AG20443 (cell line): ENCODE data around the gene SULT6B1.
A peak's percentile ranks its signal among the peaks of the same experiment; 100 is the strongest.
"Not testable (repeated sequence)": the region's sequence is repeated elsewhere in the genome, so short reads cannot be mapped to it uniquely, and the experiment has no call there.

Experiments used
- DNase-seq: peaks from one replicate; pipeline ENCODE4 v3.0.0; 2012; ENCODE audit warnings: low spot score, mixed read lengths

Gene SULT6B1, protein sequence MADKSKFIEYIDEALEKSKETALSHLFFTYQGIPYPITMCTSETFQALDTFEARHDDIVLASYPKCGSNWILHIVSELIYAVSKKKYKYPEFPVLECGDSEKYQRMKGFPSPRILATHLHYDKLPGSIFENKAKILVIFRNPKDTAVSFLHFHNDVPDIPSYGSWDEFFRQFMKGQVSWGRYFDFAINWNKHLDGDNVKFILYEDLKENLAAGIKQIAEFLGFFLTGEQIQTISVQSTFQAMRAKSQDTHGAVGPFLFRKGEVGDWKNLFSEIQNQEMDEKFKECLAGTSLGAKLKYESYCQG

DNA sequence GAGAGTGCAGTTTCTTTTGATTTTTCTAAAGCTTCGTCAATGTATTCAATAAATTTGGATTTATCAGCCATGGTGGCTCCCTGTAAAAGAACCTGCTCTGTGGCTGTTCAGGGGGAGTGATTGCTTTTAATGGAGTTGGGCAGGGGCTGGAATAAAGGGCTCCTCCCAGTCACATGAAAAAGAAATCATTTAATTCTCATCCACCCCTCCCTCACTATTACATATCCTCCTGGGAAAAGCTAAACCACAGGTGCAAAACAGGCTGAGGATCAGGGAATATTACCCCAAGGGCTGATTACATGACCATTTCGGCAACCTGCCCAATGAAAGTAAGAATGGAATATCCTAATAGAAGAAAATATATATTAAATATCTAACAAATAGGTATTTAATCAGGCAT is at the start of gene SULT6B1:
SULT6B1 (minus strand) TSS at position 101 of the 400 bp plus-strand sequence; CDS start at position 71, 30 bp downstream.
- DNase-seq: no peak

DNA sequence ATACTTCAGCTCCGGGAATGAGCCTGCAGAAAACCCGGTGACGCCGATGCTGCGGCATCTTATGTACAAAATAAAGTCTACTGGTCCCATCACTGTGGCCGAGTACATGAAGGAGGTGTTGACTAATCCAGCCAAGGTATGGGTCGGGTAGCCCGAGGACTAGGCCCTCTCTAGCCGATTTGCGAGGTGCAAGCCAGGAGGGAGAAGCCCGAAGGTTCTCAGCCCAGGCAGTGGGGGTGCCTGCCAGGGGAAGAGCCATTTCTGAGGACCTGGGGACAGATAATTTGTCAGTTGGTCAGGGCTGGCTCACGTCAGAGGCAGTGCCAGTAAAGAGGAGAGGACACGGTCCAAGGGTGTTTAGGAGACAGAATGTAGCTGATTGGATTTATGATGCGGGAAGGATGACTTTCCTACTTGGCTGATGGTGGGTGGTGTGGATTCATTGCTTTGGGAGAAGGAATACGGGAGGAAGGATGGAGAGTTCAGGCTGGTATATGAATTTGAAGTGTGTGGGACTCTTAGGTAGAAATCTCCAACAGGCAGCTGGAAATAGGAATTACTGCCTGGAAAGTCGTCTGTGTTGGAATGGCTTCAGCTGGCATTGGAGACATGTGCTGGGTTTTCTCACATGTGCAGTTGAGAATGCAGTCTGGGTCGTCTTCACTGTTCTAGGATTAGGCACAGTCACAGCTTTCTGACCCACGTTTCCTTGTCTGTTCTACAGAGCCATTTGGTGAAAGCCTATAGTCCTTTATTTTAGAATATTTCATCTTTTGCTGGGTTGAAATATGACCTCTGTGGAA is 43.9 kb upstream of the SULT6B1 start:
- DNase-seq: peak; percentile 51

DNA sequence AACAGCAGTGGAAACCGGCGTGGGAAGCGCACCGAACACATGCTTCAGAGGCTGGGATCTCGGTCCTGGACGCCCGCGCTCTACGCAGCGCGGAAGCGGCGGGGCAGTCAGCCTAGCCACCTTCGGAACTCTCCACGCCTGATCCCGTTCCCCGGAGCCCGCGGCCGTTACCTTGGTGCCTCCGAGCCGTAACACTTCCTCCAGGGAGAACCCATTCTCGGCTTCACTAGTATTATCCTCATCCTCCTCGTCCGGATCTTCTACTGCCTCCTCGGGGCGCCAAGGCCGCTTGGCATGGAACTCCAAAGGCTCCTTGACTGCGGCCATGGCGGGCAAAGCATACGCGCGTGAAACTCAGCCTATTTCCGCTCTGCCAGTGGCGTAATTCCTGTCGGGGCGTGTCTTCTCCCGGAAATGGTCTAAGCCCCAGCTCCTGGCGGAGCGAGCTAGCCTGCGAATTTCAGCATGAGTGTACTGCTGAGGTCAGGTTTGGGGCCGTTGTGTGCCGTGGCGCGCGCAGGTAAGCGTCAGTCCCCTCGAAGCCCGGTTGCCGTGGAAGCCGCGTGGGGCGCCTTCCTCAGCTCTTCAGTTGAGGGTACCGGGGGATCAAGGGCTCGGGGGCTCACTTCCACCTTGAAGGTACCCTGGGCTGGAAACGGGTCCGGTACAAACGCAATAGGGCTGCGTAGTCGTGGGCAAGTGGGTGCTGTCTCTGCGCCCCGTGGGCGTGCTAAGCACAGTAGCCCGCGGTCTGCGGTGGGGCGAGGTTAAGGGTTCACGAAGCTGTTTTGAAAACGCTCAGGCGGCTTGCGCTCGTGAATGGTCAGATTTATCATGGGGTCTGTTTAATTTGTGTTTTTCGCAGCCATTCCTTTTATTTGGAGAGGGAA is 43.0 kb upstream of the SULT6B1 start, which contains the start of the genes CEBPZ and NDUFAF7:
CEBPZ (minus strand) TSS at position 356 of the 890 bp plus-strand sequence; CDS start at position 327, 29 bp downstream.
NDUFAF7 (plus strand) TSS at position 418 of the 890 bp plus-strand sequence; CDS start at position 466, 48 bp downstream.
- DNase-seq: peak; percentile 97

DNA sequence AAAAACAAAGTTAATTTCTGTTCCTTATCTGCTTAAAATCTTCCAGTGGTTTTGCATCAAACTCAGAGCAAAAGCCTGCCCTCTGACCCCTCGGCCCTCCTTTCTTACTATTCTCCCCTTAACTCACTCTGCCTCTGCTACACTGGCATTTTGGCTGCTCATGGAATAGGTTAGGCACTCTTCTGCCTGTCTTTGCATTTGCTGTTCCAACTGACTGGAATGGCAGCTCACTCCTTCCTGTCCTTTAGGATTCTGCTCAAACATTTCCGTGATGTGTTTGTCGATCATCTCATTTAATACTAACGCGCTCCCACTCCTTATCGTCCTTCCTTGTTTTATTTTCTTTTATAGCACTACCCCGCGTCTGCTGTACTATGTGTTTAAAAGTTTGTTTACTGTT is 42.1 kb upstream of the SULT6B1 start:
- peak; percentile 17 for DNase-seq

DNA sequence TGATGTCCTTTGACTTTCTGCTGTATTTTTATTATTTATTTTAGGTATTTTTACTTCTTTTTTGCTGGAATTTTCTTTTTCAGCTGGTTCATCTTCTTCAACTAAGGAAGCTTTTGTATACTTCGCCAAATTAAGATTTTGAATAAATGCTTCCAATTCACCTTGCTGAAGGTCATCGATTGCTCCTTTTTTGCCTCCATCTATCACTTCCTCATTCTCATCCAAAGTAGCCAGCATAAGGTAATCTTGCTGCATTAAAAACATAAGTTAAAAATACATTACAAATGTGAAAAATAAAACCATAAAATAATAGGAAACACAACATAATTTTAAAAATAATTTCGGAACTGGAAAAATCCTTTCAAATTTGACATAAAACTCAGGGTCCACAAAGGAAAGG is 40.3 kb upstream of the SULT6B1 start:
- DNase-seq: no peak

DNA sequence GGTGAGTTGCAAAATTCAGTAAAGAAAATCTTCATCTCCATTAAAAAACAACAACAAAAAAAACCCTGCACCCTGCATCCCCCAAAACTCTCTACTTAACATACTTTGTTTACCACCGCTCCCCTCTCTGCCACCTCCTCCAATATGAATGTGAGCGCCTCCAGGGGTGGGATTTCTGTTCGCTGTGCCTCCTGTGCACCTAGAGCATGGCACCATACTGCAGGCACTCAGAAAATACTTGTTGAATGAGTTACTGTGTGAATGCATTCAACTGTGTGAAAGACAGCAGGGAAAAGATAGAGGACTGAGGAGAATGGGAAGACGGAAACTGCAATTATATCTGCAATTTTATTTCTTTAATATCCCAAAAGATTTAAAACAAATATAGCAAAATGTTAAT is 38.4 kb upstream of the SULT6B1 start:
- no peak for DNase-seq

DNA sequence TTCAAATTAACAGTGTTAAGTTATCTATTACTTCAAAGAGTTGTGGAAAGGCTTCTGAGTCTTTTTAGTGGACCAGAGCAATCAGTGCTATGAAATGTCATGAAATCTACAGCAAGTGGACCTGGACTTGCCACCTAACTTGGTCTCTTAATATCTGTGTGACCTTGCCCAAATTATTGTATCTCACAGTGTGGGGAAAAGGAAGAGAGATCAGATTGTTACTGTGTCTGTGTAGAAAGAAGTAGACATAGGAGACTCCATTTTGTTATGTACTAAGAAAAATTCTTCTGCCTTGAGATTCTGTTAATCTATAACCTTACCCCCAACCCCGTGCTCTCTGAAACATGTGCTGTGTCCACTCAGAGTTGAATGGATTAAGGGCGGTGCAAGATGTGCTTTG is 36.7 kb upstream of the SULT6B1 start:
- DNase-seq: not testable (repeated sequence)

DNA sequence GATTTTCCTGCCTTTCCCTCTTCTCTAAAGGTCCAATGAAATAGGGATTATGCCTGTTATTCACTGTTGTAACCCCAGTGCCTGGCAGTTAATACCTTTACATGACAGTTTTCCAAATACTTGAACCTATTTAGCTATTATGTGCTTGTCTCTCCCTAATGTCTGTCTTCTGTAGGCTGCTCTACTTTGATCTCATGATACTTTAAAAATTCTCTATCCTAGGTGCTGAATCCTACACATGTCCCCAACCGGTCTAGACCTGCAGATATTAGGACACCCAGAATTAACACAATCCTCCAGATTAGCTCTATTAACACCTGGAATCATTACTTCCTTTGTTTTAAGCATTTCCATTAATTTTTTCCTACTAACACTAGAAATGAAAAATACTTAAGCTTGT is 35.6 kb upstream of the SULT6B1 start:
- DNase-seq: no peak

DNA sequence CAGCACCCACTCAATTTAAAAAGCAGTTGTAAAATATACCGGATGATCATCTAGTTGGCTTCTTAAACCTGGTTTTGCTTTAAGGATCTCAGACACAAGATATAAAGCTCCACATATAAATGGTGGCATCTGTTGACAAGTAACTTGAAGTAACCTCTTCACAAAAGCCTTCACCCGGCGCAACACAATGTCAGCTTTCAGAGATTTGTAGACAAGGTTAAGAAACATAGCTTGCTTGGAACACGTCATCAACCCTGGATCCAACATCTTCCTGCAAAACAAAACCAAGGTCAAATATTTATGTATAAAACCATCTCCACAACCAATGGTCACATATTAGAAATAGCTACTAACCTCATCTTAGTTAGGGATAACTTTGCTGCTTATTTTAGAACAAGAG is 34.7 kb upstream of the SULT6B1 start:
- no peak for DNase-seq

DNA sequence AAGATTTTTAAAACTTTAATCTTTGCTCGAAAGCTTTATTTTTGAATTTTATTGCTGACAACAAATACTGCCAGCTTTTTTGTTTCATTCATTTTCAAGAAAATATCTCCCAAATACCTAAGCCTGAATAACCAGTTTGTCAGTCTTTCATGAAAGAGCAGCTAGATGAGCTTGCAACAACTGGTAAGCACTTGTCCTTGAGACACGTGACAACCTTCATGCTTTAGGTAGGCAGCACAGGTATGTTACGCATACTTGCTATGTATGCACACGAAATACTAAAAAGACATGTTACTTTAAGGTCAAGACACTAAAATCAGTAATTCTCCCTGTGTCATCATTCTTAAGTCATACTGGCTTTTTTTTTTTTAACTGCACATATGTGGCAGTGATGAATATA is 30.6 kb upstream of the SULT6B1 start:
- no peak for DNase-seq

DNA sequence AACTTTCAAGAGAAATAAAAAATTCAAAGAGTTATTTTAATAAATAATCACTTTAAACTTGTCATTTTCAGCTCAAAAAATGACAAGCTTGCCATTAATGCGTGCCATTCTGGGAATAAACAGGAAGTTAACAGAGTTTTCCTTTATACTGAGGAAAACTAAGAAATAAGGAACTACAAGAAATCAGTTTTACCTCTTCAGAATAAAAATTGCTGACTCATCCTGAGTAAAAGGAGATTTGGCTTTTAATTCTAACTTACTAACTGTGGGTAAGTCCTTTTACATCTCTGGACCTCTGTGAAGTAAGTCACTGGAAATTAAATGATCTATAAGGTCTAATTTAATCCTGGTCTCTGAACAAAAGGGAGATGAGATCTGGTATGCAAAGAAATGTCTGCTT is 26.8 kb upstream of the SULT6B1 start:
- no peak for DNase-seq

DNA sequence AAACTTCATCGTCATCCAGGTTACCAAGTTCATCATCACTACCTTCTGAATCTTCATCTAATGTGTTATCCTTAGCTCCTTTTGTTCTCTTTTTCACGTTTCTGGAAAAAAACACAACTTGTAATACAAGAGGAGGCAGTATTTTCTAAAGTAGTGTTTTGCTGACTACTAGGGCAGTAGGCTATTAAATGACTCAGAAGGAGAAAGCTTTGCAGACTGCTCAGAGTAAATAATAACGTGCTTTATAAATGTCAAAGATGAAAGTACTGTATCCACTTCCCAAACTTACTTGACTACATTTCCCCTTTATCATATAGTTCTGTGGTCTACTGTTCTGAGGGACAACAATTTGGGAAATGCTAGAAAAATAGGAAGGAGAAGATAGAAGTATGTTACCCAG is 23.5 kb upstream of the SULT6B1 start:
- no peak for DNase-seq

DNA sequence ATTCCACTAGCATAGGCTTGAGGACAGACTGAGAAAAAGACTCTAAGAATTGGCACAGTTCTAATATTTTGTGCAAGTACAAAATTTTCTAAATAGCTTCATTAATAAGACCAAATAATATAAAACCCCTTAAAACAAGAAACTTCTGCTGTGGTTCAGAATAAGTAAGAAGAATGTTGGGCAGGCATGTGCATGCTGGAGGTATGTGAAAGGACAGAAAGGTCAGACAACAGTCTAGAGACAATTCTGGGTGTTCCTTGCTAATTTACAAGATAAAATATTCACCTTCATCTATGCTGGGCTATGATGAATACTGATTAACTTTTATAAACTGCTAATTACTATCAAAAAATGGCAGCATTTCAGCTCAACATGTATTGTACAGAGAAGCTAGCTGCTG is 22.7 kb upstream of the SULT6B1 start:
- DNase-seq: no peak

DNA sequence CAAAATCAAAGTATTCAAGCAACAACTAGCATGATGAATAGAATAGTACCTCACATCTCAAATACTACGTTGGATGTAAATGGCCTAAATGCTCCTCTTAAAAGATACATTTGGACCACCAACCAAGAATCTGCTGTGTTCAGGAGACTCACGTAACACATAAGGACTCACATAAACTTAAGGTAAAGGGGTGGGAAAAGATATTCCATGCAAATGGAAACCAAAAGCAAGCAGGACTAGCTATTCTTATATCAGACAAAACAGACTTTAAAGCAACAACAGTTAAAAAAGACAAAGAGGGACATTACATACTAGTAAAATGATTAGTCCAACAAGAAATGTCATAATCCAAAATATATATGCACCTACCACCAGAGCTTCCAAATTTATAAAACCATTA is 18.3 kb upstream of the SULT6B1 start:
- not testable (repeated sequence) for DNase-seq

DNA sequence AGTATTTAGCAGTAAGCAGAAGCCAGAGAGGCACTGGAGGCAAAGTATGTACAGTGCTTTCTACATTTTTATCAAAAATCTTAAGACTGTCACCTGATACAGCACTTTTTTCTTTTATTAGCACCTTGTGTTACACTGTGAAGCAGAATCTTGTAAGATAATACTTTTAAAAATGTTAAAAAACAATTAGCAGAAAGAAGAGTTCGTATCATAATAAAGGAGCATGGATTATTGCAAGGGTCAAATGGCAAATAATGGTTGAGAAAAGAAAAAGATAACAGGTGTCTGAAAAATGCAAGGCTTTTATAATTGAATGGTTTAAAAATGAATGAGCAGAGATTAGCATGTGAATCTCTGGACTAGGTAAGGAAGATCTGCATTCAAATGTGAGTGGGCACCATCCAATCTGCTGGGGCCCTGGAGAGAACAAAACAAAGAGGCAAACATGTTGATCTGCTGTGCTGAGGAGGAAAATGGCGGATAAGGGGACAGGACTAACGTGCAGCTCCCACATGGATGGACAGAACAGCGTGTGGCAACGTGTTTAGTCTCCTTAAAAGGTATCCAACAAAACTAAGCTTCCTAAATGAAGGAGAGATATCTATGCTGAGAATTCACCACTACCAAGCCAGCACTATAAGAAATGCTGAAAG is 17.3 kb upstream of the SULT6B1 start:
- no peak for DNase-seq

DNA sequence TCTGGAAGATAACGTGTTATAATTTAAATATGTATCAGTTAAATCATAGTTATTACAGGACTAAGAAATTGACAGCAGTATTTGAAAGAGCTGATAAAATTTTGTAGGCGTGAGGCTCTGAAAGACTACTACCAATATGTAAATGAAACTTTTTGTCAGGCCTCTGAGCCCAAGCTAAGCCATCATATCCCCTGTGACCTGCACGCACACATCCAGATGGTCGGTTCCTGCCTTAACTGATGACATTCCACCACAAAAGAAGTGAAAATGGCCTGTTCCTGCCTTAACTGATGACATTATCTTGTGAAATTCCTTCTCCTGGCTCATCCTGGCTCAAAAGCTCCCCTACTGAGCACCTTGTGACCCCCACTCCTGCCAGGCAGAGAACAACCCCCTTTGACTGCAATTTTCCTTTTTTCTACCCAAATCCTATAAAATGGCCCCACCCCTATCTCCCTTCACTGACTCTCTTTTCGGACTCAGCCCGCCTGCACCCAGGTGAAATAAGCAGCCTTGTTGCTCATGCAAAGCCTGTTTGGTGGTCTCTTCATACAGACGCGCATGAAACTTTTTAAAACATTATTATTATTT is 16.7 kb upstream of the SULT6B1 start:
- DNase-seq: not testable (repeated sequence)

DNA sequence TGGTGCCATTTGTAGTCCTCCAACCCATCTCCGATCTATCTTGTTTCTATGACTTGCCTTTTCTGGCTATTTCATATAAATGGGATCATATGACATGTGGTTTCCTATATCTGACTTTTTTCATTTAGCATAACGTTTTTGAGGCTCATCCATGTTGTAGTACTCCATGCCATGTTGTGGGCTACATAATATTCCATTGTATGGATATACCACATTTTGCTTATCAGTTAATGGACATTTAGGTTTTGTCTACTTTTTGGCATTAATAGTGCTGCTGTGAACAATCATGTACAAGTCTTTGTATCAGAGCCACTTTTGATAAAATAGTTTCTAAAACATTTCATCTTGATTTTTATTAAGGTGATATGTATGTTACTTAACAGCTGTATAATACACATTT is 15.2 kb upstream of the SULT6B1 start:
- DNase-seq: no peak

DNA sequence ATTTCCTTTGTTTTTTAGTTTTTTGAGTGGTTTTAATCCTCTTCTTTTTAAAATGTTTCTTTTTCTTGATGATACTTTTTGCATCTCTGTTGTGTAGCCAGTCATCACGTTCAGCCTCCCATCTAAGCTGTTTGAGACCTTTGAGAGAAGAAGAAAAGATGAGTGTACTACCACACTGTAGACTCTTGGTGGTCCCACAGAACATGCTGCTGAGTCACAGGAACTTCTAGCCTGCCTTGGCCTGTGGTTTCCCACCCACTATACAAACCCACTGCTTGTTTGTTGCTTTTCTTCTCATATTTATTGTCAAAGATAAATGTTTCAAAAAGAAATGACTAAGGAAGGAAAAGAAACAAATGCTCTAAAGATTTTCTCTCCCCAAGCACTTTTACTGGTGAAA is 13.3 kb upstream of the SULT6B1 start:
- no peak for DNase-seq

DNA sequence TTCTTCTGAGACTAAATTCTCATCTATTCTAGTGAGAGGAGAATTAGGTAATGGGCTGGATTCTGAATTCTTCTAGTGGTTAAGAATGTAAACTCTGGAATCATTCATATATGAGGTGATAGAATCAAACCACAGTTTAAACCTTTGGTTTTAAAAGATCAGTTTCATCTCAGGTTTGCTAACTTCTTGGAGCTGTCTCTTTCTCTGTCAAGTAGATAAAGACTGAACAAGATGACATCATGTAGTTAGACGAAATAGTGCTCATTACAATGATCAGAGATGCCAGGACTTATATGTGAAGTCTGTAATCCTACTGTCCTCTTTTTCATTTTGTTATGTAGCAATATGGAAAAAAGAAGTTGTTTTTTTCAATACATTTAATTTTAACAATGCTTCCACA is 12.7 kb upstream of the SULT6B1 start:
- no peak for DNase-seq

DNA sequence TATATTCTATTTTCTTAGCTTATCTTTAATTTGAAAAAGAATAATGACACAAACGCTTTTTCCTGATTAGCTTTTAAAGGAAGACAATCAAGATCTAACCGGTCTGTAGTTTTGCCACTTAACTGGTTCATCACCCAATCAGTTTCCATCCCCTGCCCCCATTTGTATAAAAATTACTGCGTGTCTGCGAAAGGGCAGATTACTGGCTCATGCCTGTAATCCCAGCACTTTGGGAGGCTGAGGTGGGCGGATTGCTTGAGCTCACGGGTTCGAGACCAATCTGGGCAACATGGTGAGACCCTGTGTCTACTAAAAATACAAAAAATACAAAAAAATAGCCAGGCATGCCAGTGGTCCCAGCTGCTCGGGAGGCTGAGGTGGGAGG is 10.2 kb upstream of the SULT6B1 start:
- no peak for DNase-seq
